COLO668 (cell line): ENCODE data around the gene INPP4B.
"Not testable (repeated sequence)": the region's sequence is repeated elsewhere in the genome, so short reads cannot be mapped to it uniquely, and the experiment has no call there.

Experiments used
- DNase-seq: peaks from one replicate; lab custom pipeline; 2025; ENCODE audit not compliant: unreplicated experiment; lab: John Stamatoyannopoulos, UW

The INPP4B gene

DNA sequence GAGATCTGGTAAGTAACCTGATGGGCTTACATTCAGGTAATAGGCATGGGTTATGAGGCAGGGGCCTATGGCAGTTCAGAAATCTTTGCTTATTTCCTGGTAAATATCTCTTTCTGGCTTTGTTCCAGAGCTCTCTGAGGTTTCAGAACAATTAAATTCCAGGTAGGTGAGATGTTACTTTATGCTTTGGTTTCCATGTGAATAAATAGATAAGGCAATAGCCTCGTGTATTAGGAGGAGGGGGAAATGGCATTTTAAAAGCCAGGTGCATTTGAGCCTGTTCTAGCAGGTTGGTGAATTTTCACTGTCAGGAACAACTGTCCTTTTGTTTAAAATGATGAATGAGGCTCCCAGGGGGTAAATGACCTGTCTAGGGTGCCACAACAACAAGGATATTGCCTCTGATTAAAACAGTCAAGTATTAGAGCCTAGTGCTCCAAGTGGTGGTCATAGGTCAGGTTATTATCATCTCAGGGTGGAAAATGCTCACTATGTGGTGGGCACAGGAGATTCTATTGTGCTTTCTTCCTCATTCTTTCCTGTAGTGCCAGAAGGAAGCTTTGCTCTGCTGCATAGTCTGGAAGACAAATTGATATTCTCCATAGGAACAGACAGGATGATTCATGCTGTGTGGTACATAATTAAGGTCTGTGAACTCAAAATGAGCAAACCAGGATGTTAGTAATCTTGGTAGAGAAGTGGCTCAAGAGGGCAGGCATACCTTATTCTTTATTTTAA is 296.2 kb downstream of the INPP4B start:
- peak; percentile 69 for DNase-seq

- DNase-seq, result no peak
Measured at GRCh38 chr4:142549248-142549647, 296.9 kb downstream of the INPP4B start.

GRCh38 chr4:142548491-142548890 is 297.6 kb downstream of the INPP4B start:
- no peak for DNase-seq

- DNase-seq, result no peak
Measured at GRCh38 chr4:142547974-142548373, 298.1 kb downstream of the INPP4B start.

GRCh38 chr4:142544594-142544993 is 301.5 kb downstream of the INPP4B start:
- no peak for DNase-seq

- DNase-seq, result no peak
Measured at GRCh38 chr4:142544039-142544438, 302.1 kb downstream of the INPP4B start.

DNA sequence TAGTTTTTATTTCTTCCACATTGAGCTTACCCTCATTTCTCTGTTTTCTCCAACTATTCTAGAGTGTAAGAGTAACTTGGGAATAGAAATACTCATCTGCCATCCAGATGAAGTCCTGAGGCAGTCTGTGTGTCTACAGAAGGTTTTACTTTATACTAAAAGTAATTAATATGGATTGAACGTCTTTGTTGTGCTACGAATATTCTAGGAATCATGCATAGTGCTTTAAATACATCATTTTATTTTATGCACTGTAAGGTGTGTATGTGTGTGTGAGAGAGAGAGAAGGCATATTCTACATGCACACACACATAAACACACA is 305.7 kb downstream of the INPP4B start:
- no peak for DNase-seq

DNA sequence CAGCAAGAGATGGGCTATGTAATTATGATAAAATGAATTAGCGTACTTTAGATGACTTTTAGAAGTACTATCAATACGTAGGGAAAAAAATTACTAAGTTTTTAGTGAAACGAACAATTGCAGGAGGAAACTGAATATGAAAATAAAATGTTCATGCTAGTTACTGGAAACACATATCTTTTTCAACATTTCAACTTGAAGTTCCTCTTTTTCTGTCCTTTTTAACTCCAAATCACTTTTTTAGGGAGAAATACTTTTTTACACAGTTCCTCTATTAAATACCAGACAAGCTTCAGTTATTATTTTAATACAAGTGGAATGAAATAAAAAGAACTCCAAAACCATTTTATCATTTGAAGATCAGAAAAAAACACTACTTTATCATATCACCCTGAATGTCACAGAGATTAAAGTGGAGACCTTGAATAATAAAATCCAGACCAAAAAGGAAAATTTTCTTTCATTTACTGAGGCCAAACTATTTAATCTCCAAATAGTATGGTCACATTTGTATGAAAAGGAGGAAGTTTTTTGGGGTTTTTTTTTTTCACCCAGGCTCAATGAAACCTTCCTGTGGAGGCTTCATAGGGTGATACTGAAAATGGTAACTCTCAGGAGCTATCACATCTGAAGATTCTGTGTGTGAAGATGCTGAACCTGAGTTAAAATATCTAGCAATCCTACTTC is 306.2 kb downstream of the INPP4B start:
- no peak for DNase-seq

GRCh38 chr4:142535009-142535408 is 311.1 kb downstream of the INPP4B start:
- DNase-seq, result no peak

DNA sequence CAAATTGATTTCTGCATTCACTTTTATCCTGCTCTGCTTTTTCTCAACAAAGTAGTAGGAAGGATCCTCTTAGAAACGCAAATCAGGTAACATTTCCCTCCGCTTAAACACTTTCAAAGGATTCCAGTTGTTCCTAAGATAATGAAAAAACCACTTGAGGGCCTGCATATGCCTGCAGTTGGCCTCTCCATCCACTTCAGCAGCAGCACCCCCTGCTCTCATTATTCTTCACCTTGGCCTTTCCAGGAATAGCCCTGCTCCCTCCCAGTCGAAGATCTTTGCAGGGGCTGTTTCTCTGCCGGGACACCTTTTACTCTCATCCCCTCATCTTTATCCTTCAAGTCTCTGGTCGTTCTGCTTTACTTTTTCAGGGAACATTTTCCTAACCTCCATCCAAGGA is 314.0 kb downstream of the INPP4B start:
- DNase-seq, result no peak

DNA sequence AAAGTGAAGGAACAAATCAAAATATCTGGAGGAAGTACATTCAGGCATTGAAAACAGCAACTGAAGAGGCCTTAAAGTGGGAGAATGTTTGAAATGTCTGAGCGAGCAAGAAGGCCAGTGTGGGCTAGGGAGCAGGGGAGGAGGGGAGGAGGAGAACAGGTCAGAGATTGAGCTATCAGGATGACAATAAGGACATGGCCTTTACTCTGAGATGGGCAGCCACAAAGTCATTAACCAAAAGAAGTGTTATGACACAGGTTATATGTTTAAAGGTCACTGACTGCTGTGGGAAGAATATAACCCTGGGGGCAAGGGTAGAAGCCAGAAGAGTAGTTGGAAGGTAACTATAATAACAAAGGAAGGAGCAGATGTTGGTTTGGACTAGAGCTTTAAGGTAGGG is 315.4 kb downstream of the INPP4B start:
- DNase-seq, result no peak

- no peak for DNase-seq
Measured at GRCh38 chr4:142528433-142528832, 317.7 kb downstream of the INPP4B start.

GRCh38 chr4:142523111-142523510 is 323.0 kb downstream of the INPP4B start:
- DNase-seq, result no peak

DNA sequence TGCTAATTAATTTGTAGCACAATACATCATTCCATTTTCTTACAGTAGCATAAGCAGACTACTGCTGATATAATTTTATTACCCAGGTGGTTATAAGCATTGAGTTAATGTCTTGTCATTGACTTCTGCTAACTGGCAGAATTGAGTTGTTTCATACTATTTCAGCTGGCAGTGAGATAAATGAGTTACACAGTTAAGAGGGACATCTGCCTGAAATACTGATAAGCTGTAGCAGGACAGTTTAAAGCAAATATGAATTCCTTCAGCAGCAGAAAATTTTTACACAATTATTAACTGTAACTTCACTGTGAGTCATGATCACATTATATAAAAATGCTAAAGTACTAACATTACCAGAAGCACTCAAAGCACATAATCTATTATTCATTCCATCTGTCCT is 326.8 kb downstream of the INPP4B start:
- no peak for DNase-seq

- no peak for DNase-seq
Measured at GRCh38 chr4:142516686-142517526, 329.2 kb downstream of the INPP4B start.

DNA sequence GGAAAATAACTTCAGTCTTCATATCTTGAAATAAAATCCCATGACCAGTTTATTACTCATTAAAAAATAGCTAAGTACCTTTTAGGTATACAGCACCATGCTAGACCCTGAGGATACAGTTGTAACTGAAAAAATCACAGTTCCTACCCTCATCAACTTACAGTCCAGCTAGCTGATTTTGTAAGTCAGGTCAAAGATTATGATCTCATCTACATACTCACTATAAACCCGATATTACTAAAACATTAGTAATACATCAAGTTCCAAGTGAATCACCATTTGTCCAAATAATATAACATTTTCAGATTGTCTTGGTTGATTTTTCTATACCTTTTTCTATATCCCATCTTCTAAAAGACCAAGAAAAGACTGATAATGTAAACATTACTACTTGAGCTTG is 333.9 kb downstream of the INPP4B start:
- no peak for DNase-seq

- DNase-seq, result no peak
Measured at GRCh38 chr4:142509881-142510280, 336.2 kb downstream of the INPP4B start.

DNA sequence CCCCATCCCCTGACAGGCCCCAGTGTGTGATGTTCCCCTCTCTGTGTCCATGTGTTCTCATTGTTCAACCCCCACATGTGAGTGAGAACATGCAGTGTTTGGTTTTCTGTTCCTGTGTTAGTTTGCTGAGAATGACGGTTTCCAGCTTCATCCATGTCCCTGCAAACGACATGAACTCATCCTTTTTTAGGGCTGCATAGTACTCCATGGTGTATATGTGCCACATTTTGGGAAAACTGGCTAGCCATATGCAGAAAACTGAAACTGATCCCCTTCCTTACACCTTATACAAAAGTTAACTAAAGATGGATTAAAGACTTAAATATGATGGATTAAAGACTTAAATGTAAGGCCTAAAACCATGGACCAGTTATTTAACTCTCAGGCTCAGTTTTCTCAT is 336.7 kb downstream of the INPP4B start:
- DNase-seq, result not testable (repeated sequence)

- DNase-seq, result no peak
Measured at GRCh38 chr4:142500966-142501365, 345.1 kb downstream of the INPP4B start.

GRCh38 chr4:142497606-142498005 is 348.5 kb downstream of the INPP4B start:
- DNase-seq, result peak; percentile 5

- DNase-seq, result no peak
Measured at GRCh38 chr4:142493255-142494110, 352.6 kb downstream of the INPP4B start.
